Measurements from ENCODE around the gene MGST1.
A peak's percentile ranks its signal among the peaks of the same experiment; 100 is the strongest.

Gene MGST1

DNA sequence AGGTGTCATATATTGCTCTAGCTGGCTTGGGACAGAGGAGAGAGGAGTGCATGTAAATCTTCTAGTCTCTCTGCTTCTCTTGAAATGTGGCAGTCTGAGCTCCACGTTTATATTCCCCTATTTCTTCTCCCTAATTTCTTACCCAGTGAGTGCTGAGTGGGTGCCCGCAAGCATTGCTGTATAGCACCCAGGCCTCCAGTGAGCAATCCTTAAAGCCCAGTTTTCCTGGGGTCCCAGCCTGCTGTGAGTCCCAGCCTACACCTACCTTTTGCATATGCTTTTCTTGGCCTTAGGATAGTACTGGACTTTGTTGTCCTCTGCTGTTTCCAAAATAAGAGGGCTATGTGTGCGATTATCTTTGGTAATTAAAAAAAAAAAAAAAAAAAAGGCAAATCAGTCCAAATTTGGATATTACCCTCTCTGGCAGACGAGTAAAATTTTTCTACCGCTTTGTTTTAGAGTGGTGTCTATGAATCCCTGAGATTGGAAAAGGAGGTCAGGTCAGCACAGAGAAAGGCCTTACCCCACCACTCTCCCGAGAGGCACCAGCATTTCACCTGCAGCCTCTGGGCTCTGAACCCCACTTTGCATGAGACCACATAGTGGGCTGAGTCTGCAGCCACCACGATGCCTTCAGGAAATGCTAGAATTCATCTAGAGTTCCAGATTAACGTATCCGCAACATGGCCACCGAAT, 1.1 kb downstream of the MGST1 start:
- H3K4me2 ChIP-seq (ENCODE audit: low read length): peak overlapping the region; percentile 64
- peaks cover 7 to 14% of the 10 kb centered on the region in 2 experiments for H3K4me1 ChIP-seq (ENCODE audit: control insufficient read depth in 1 of 2, insufficient read depth in 2 of 2, low read length in 2 of 2)
- peak overlapping the region; percentile 45 for H2BK120ac ChIP-seq (ENCODE audit: insufficient read depth, low read length, poor library complexity)
- no peak overlapping the region for H2AK5ac ChIP-seq (ENCODE audit: low read length)
- no peak for DNase-seq
- H3K9me3 ChIP-seq (ENCODE audit: insufficient read depth, low read depth, low read length): no peaks in the 10 kb centered on the region
- H3K4ac ChIP-seq (ENCODE audit: low read depth, low read length): peak overlapping the region; percentile 78
- no peak overlapping the region for H3K23ac ChIP-seq (ENCODE audit: low read length)
- no peaks in the 10 kb centered on the region for H3K36me3 ChIP-seq (ENCODE audit: control insufficient read depth in 1 of 2, insufficient read depth in 2 of 2, low read length in 2 of 2)
- H4K8ac ChIP-seq (ENCODE audit: low read depth, low read length): peak overlapping the region; percentile 58
- H3K27me3 ChIP-seq (ENCODE audit: insufficient read depth, low read length): no peaks in the 10 kb centered on the region
- H3K79me2 ChIP-seq (ENCODE audit: control insufficient read depth, insufficient read depth, low read length, poor library complexity): peaks cover 7% of the 10 kb centered on the region
- H3K14ac ChIP-seq (ENCODE audit: low read length): peak overlapping the region; percentile 65
- H4K12ac ChIP-seq (ENCODE audit: low read depth, low read length): peak overlapping the region; percentile 48
- peak overlapping the region; percentile 40 for H3K18ac ChIP-seq (ENCODE audit: low read length)
- H3K9ac ChIP-seq (ENCODE audit: low read length): peak overlapping the region; percentile 83
- peak overlapping the region; percentile 66 for H2BK5ac ChIP-seq (ENCODE audit: low read depth, low read length, poor library complexity)
- peak overlapping the region; percentile 52 for H2BK12ac ChIP-seq (ENCODE audit: low read length)
- peak overlapping the region; percentile 23 for H2AFZ ChIP-seq (ENCODE audit: insufficient read depth, low read length, poor library complexity)
- no CpG with 5 or more reads among the region's 10 CpGs for WGBS (ENCODE audit: extremely low coverage, insufficient coverage, insufficient read length)
- H3K79me1 ChIP-seq (ENCODE audit: low read length): peaks cover 13% of the 10 kb centered on the region
- peak overlapping the region; percentile 20 for H3K27ac ChIP-seq (ENCODE audit: low read depth, low read length)
- peak overlapping the region; percentile 62 for H3K4me3 ChIP-seq (ENCODE audit: low read depth, low read length)
- H4K91ac ChIP-seq (ENCODE audit: low read depth, low read length): peak overlapping the region; percentile 61

DNA sequence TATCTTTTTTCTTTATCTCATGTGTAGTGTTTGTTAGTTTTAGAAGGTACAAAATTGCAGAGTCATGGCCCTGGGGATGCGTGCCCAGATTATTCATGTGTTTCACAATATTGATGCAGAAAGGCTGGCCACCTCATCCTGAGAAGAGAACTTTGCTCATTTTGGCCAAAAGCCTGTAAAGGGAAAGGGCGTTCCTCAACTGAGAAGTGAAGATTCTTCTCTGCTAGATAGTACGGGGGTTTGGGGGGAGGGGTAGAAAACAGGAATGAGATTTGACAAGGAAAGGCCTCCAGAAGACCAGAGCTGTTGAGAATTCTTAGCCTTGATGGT, 1.7 kb downstream of the MGST1 start:
- Histone ChIP-seq H4K12ac (ENCODE audit: low read depth, low read length) (no peak overlapping the region), H2AK5ac (ENCODE audit: low read length) (no peak overlapping the region), H3K4me2 (ENCODE audit: low read length) (peak overlapping the region; percentile 64), H3K4ac (ENCODE audit: low read depth, low read length) (no peak overlapping the region), H3K9ac (ENCODE audit: low read length) (peak overlapping the region; percentile 6), H3K4me3 (ENCODE audit: low read depth, low read length) (no peak overlapping the region), H3K36me3 (ENCODE audit: control insufficient read depth in 1 of 2, insufficient read depth in 2 of 2, low read length in 2 of 2) (peaks cover 0 to 2% of the 10 kb centered on the region in 2 experiments), H3K27ac (ENCODE audit: low read depth, low read length) (no peak overlapping the region), H2BK12ac (ENCODE audit: low read length) (no peak overlapping the region), H3K18ac (ENCODE audit: low read length) (no peak overlapping the region), H2BK5ac (ENCODE audit: low read depth, low read length, poor library complexity) (no peak overlapping the region), H3K9me3 (ENCODE audit: insufficient read depth, low read depth, low read length) (no peaks in the 10 kb centered on the region), H2BK120ac (ENCODE audit: insufficient read depth, low read length, poor library complexity) (no peak overlapping the region), H3K79me1 (ENCODE audit: low read length) (peaks cover 13% of the 10 kb centered on the region), H4K8ac (ENCODE audit: low read depth, low read length) (no peak overlapping the region), H3K27me3 (ENCODE audit: insufficient read depth, low read length) (no peaks in the 10 kb centered on the region), H3K14ac (ENCODE audit: low read length) (no peak overlapping the region), H2AFZ (ENCODE audit: insufficient read depth, low read length, poor library complexity) (no peak overlapping the region), H3K4me1 (ENCODE audit: control insufficient read depth in 1 of 2, insufficient read depth in 2 of 2, low read length in 2 of 2) (peaks cover 7 to 14% of the 10 kb centered on the region in 2 experiments), H3K79me2 (ENCODE audit: control insufficient read depth, insufficient read depth, low read length, poor library complexity) (peaks cover 7% of the 10 kb centered on the region), H4K91ac (ENCODE audit: low read depth, low read length) (peak overlapping the region; percentile 4), H3K23ac (ENCODE audit: low read length) (no peak overlapping the region)
- DNase-seq: no peak
- no CpG with 5 or more reads among the region's 3 CpGs for WGBS (ENCODE audit: extremely low coverage, insufficient coverage, insufficient read length)

DNA sequence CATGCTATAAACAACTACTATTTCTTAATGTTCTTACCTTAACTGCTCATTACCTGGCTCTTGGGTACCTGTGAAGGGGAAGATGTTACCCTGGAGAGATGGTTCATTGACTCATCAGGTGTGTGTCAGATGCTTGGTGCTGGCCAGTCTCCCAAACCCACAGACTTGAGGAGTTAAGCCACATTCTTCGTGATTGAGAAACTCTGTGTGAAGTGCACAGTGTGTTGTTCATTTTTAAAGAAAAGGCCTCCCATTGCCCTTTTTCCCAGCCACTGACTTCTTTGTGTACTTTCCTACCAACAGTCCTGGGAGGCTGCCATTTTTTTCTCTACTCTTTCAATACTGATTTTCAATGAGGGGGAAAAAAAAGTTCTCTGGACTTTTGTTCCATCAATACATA, 3.2 kb downstream of the MGST1 start:
- Histone ChIP-seq H2BK12ac (ENCODE audit: low read length) (no peak overlapping the region), H3K9me3 (ENCODE audit: insufficient read depth, low read depth, low read length) (no peaks in the 10 kb centered on the region), H3K27ac (ENCODE audit: low read depth, low read length) (no peak overlapping the region), H3K79me1 (ENCODE audit: low read length) (peaks cover 13% of the 10 kb centered on the region), H2BK120ac (ENCODE audit: insufficient read depth, low read length, poor library complexity) (no peak overlapping the region), H3K27me3 (ENCODE audit: insufficient read depth, low read length) (no peaks in the 10 kb centered on the region), H2AK5ac (ENCODE audit: low read length) (no peak overlapping the region), H3K4me1 (ENCODE audit: control insufficient read depth in 1 of 2, insufficient read depth in 2 of 2, low read length in 2 of 2) (peaks cover 7 to 14% of the 10 kb centered on the region in 2 experiments), H3K79me2 (ENCODE audit: control insufficient read depth, insufficient read depth, low read length, poor library complexity) (peaks cover 7% of the 10 kb centered on the region), H2AFZ (ENCODE audit: insufficient read depth, low read length, poor library complexity) (no peak overlapping the region), H4K8ac (ENCODE audit: low read depth, low read length) (no peak overlapping the region), H3K14ac (ENCODE audit: low read length) (no peak overlapping the region), H2BK5ac (ENCODE audit: low read depth, low read length, poor library complexity) (no peak overlapping the region), H3K36me3 (ENCODE audit: control insufficient read depth in 1 of 2, insufficient read depth in 2 of 2, low read length in 2 of 2) (peaks cover 5 to 6% of the 10 kb centered on the region in 2 experiments), H3K9ac (ENCODE audit: low read length) (no peak overlapping the region), H4K91ac (ENCODE audit: low read depth, low read length) (no peak overlapping the region), H3K23ac (ENCODE audit: low read length) (no peak overlapping the region), H4K12ac (ENCODE audit: low read depth, low read length) (no peak overlapping the region), H3K4me3 (ENCODE audit: low read depth, low read length) (no peak overlapping the region), H3K4ac (ENCODE audit: low read depth, low read length) (no peak overlapping the region), H3K4me2 (ENCODE audit: low read length) (no peak overlapping the region), H3K18ac (ENCODE audit: low read length) (no peak overlapping the region)
- no CpG with 5 or more reads among the region's 1 CpG for WGBS (ENCODE audit: extremely low coverage, insufficient coverage, insufficient read length)
- DNase-seq: peak; percentile 74 to 83

DNA sequence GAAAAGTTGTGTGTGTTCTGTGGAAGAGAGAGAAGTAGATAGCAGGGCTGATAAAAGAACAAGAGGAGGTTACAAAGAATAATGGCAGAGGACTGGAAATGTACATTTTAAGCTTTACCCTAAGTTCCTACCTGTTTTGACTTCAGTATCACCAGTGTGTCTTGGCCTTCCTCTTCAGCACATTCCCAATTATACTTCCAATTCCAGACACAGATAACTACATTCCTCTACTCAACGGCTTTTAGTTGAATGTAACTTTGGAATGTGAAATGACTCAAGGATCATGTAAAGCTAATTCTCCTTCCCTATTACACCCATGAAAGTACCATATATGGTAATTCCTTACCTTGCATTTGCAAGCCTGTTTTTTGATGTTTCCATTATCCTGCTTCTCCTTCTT, 5.0 kb downstream of the MGST1 start:
- no peak overlapping the region for H2BK12ac ChIP-seq (ENCODE audit: low read length)
- H3K27me3 ChIP-seq (ENCODE audit: insufficient read depth, low read length): no peaks in the 10 kb centered on the region
- H2BK5ac ChIP-seq (ENCODE audit: low read depth, low read length, poor library complexity): no peak overlapping the region
- peak overlapping the region; percentile 73 for H3K27ac ChIP-seq (ENCODE audit: low read depth, low read length)
- H2BK120ac ChIP-seq (ENCODE audit: insufficient read depth, low read length, poor library complexity): no peak overlapping the region
- H2AK5ac ChIP-seq (ENCODE audit: low read length): no peak overlapping the region
- H3K9ac ChIP-seq (ENCODE audit: low read length): no peak overlapping the region
- no peak overlapping the region for H4K12ac ChIP-seq (ENCODE audit: low read depth, low read length)
- no peak overlapping the region for H4K8ac ChIP-seq (ENCODE audit: low read depth, low read length)
- H3K9me3 ChIP-seq (ENCODE audit: insufficient read depth, low read depth, low read length): no peaks in the 10 kb centered on the region
- WGBS (ENCODE audit: extremely low coverage, insufficient coverage, insufficient read length): no CpG with 5 or more reads among the region's 1 CpG
- no peak overlapping the region for H3K18ac ChIP-seq (ENCODE audit: low read length)
- H3K79me1 ChIP-seq (ENCODE audit: low read length): peaks cover 10% of the 10 kb centered on the region
- no peak overlapping the region for H3K4me3 ChIP-seq (ENCODE audit: low read depth, low read length)
- peak in 1 of 2 donors; percentile 77 for DNase-seq
- H4K91ac ChIP-seq (ENCODE audit: low read depth, low read length): no peak overlapping the region
- no peak overlapping the region for H3K14ac ChIP-seq (ENCODE audit: low read length)
- peaks cover 5 to 11% of the 10 kb centered on the region in 2 experiments for H3K4me1 ChIP-seq (ENCODE audit: control insufficient read depth in 1 of 2, insufficient read depth in 2 of 2, low read length in 2 of 2)
- H3K4me2 ChIP-seq (ENCODE audit: low read length): no peak overlapping the region
- no peak overlapping the region for H3K4ac ChIP-seq (ENCODE audit: low read depth, low read length)
- H3K36me3 ChIP-seq (ENCODE audit: control insufficient read depth in 1 of 2, insufficient read depth in 2 of 2, low read length in 2 of 2): peaks cover 10% of the 10 kb centered on the region in 2 experiments
- no peak overlapping the region for H3K23ac ChIP-seq (ENCODE audit: low read length)
- peaks cover 6% of the 10 kb centered on the region for H3K79me2 ChIP-seq (ENCODE audit: control insufficient read depth, insufficient read depth, low read length, poor library complexity)
- no peak overlapping the region for H2AFZ ChIP-seq (ENCODE audit: insufficient read depth, low read length, poor library complexity)
